HTR-8/SVneo (cell line): Measurements from ENCODE around the gene MAGEB17.
A peak's percentile ranks its signal among the peaks of the same experiment; 100 is the strongest.

ENCODE experiments used
- DNase-seq: peaks from one replicate; pipeline ENCODE4 v3.0.0; 2011; ENCODE audit warnings: low spot score, mixed read lengths; ENCODE audit not compliant: insufficient read length
- FAIRE-seq: peaks from 2 replicates; lab custom pipeline; 2011; peaks lifted over from hg19 to GRCh38; lab: Jason Lieb, UNC

MAGEB17 gene

DNA sequence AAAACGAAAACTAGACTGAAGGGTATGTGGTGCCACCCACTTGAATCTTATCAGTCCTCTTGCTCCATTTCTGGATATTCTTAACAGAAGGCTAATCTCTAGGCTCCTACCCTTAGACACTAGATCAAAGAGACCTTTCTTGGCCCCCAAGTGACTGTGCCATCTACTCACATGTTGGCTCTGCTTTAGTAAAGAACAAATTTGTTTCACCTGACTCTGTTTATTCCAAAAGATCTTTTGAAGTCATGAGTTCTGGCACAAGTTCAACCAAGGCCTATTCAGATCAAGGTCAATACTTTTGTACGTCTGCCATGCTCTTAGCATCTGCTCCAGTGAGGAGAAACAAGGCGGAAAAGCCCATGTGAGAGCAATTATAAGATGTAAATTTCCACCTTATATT lies 37.3 kb downstream of the MAGEB17 start:
- no peak for DNase-seq
- FAIRE-seq: no peak

DNA sequence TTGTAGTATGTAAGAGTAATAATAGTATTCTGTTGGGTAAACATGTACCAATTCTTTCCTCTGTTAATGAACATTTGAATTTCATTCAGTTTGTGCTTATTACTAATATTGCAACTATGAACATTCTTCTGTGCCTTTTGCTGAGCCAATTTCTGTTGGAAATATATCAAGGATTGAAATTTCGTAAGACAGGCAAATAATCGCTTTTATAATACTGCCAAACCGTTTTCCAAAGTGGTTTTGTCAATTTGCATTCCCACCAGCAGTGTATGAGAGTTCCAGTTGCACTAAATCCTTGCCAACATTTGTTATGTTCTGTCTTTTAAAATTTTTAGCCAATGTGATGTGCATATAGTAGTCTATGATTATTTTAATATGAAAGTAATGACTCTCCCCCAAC lies 38.6 kb downstream of the MAGEB17 start:
- DNase-seq: no peak
- no peak for FAIRE-seq

DNA sequence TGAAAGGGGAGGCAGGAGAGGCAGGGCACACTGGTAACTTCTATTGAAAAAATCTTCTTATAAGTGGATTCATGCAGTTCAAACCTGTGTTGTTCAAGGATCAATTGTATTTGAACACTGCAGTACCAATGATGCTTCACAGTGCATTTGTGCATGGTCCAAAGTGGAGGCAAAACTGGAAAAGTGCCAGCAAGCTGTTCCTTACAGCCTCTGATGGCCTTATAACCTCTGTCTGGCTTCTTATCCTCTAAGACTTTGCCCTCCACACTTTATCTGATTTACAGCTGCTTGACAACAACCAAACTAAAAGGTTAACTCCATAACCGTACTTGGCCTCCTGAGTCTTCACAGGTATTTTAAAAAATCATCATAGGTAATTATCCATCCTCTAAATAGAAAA lies 40.4 kb downstream of the MAGEB17 start:
- no peak for DNase-seq
- FAIRE-seq: no peak

DNA sequence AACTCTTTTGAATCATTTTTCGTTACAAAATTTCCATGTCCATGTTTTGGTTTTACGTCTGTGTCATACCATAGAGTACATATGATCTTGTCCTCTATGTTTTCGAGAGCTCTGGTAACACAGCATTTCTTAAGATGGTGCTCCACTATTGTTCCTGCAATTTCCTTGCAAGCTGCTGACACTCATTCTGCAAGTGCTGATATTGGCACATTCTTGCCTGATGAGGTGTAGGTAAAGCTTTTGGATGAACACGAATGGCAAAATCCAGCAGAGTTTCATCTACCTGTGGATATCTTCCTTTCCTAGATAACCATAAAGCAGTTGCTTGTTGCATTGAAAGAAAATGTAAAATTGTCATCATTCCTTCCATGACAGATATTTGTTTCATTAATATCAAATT lies 41.3 kb downstream of the MAGEB17 start:
- DNase-seq (no peak), FAIRE-seq (no peak)

DNA sequence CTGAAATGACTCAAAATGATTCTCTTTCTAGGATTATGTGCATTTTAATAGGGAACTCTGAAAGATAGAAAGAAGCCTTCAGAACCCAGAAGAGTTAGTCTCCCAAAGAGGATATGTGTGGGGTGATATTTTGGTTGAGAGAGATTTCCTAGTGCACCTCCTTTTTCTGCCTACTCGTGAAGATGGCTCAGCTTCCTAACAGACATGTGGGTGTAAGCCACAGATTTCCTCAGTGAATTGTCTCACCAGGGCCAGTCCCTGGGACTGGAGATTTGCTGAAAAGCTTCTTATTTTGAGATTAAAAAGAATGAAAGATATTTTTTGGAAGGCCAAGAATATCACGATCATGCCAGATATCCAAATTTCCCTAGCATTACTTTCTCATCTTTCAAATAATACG lies 42.8 kb downstream of the MAGEB17 start:
- DNase-seq: no peak
- no peak for FAIRE-seq

DNA sequence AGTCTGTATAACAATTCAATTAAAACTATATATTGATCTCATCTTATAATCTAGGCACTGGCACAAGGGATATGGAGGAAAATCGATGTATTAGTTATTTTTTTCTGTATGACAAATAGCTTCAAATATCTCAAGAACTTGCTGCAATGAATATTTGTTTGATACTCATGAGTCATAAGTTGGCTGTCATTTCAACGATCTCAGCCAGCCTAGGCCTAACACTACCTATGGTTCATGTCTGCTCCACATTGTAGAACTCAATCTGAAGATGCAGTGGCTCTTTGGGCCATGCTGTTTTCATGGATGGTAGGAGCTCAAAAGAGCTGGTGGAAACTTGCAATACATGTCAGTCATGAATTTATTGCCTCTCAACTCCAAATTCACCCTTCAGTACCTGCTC lies 44.7 kb downstream of the MAGEB17 start:
- no peak for DNase-seq
- no peak for FAIRE-seq

DNA sequence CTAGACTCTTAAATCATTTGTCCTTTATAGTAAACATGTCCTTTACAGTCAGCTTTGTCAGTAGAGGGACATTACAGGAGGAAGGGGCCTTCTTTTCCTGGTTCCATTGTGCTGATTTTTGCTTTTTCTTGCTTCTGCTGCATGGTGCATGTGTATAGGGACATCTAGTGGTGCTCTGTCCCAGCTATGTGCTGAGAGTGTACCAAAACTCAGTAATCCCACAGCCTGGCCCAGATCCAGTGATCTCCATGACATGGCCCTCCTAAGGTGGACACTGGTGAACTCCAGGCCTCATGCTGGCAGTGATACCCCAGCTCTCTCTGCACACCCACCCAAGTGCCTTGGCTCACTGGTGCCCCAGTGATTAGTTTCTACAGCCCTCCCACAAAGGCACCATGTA lies 45.2 kb downstream of the MAGEB17 start:
- DNase-seq: peak; percentile 15
- FAIRE-seq: peak; percentile 78

DNA sequence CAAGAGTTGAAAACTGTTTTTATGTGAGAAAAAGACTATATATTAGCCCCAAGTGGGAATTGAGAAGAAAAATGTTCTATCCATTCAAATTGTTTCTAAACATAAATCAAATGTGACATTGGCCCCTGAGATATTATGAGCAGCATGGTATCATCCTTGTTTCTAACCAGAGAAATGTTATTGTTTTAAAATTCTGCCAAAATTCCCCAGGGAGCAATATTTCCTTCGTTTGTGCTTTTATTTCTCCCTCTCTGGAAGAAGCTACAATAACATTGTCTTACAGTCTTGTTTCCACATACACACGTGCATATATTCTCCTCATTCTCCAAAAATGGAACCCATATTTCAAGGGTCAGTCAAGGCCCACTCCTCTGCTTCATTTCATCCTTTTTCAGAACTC lies 46.7 kb downstream of the MAGEB17 start:
- DNase-seq (no peak), FAIRE-seq (no peak)

DNA sequence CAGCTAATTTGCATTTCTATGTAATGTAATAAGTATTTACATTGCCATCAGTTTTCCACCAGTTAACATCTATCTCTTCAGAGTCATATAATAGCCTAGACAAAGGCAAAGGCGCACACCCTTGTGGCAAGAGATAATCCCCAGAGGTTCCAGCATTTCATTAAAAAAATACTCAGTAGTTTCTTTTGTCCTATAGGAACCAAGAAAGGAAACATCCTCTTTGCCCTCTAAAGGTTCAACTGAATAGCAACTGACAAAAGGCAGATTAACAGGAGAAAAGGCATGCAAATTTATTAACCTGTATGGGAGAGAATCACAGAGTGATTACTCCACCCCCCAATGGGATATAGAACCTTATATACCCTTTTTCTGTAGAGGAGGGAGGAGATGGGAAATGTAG lies 48.4 kb downstream of the MAGEB17 start:
- no peak for DNase-seq
- no peak for FAIRE-seq
